ENCODE data around the gene CDHR1.

CDHR1 gene

GRCh38 chr10:84267503-84268126 lies 73.3 kb downstream of the CDHR1 start:
- DNase-seq, result peak; percentile 35

GRCh38 chr10:84269162-84269561 lies 74.8 kb downstream of the CDHR1 start:
- DNase-seq, result no peak
